SK-N-MC (cell line): ENCODE data around the gene CHST12.

ENCODE experiments used
- EZH2 ChIP-seq: fragments of 200-600 bp; sonication (generic); IDR thresholded peaks from one replicate; pipeline ENCODE4 v1.6.1; 2017; ENCODE audit warnings: antibody characterized with exemption
- FOXP2 ChIP-seq: optimal IDR thresholded peaks from 2 replicates; pipeline ENCODE3; 2011; ENCODE audit warnings: mild to moderate bottlenecking, moderate library complexity; ENCODE audit not compliant: insufficient read depth; ENCODE audit errors: extremely low read length, control extremely low read depth

DNA sequence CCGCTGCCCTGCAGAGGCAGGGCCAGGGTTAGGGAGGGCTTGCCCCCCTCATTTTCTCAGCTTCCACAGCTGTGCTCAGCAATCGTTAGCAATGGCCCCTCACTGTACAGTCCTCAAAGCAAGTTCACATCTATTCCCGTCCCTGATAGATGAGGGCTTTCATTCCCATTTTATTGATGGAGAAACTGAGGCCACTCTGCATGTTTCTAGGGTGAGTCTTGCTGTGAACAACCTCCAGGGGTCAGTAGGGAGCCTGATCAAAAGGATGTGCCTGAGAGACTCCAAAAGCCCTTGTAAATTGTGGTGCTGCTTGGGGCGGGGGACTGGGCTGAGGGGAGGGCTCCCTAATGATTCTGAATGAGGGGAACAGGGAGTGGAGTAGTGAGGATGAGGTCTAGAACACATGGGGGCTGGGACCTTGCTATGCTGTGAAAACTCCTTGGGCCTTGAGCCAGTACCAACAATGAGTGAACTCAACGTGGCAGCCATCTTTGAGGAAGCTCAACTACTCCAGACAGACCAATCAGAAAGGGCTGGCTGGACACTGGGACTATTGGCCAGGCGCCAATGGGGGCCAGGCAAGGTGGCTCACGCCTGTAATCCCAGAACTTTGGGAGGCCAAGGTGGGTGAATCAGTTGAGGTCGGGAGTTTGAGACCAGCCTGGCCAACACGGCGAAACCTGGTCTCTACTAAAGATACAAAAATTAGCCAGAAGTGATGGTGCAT lies 79.5 kb downstream of the CHST12 start:
- TF ChIP-seq FOXP2 (no peak), EZH2 (no peak)
